H9 (cell line): ENCODE measurements around the gene BCAS1. TPM values are rescaled to one million over a fixed set of nuclear protein-coding genes. Genes with fewer than 3 reads are reported as not detected.

ENCODE experiments used
- DNase-seq: peaks from one replicate; pipeline ENCODE4 v3.0.0-alpha.2; 2017
- H2AFZ ChIP-seq: one replicate; pipeline ENCODE4 v1.6.1; 2013; ENCODE audit warnings: mild to moderate bottlenecking, low read length, control low read depth, moderate library complexity
- H2AK5ac ChIP-seq: 2 replicates; pipeline ENCODE4 v1.6.1; 2013; ENCODE audit warnings: low read length, control low read depth, mixed read lengths; ENCODE audit not compliant: insufficient read length
- H2BK120ac ChIP-seq: one replicate; pipeline ENCODE4 v1.6.1; 2013; ENCODE audit warnings: low read depth, mild to moderate bottlenecking, low read length, control low read depth, inconsistent platforms; ENCODE audit not compliant: poor library complexity, severe bottlenecking
- H2BK12ac ChIP-seq: 2 replicates; pipeline ENCODE4 v1.6.1; 2013; ENCODE audit warnings: low read length, control low read depth, mixed read lengths, low read depth; ENCODE audit not compliant: insufficient read length
- H2BK15ac ChIP-seq: 2 replicates; pipeline ENCODE4 v1.6.1; 2013; ENCODE audit warnings: low read depth, low read length, control low read depth
- H2BK20ac ChIP-seq: one replicate; pipeline ENCODE4 v1.6.1; 2013; ENCODE audit warnings: low read depth, mild to moderate bottlenecking, low read length, control low read depth, inconsistent platforms; ENCODE audit not compliant: poor library complexity, severe bottlenecking
- H2BK5ac ChIP-seq: 2 replicates; pipeline ENCODE4 v1.6.1; 2013; ENCODE audit warnings: low read length, control low read depth, mixed read lengths; ENCODE audit not compliant: insufficient read length
- H3K14ac ChIP-seq: 2 replicates; pipeline ENCODE4 v1.6.1; 2013; ENCODE audit warnings: low read length, control low read depth; ENCODE audit not compliant: insufficient read depth
- H3K18ac ChIP-seq: 2 replicates; pipeline ENCODE4 v1.6.1; 2013; ENCODE audit warnings: low read depth, mild to moderate bottlenecking, mixed read lengths, low read length, control low read depth; ENCODE audit not compliant: insufficient read length
- H3K23ac ChIP-seq: 2 replicates; pipeline ENCODE4 v1.6.1; 2013; ENCODE audit warnings: low read length, control low read depth, mixed read lengths, low read depth; ENCODE audit not compliant: insufficient read length
- H3K23me2 ChIP-seq: 2 replicates; pipeline ENCODE4 v1.6.1; 2013; ENCODE audit warnings: low read depth, mild to moderate bottlenecking, mixed read lengths, low read length, control low read depth; ENCODE audit not compliant: insufficient read length, poor library complexity, severe bottlenecking
- H3K27ac ChIP-seq: 2 replicates; pipeline ENCODE4 v1.5.1; 2013; ENCODE audit warnings: low read length, control low read depth, mixed read lengths, low read depth; ENCODE audit not compliant: insufficient read length
- H3K27me3 ChIP-seq: 2 replicates; pipeline ENCODE4 v1.6.1; 2013; ENCODE audit warnings: low read length, control low read depth, inconsistent platforms; ENCODE audit not compliant: insufficient read depth
- H3K4ac ChIP-seq: 2 replicates; pipeline ENCODE4 v1.6.1; 2013; ENCODE audit warnings: low read depth, mild to moderate bottlenecking, control low read depth, inconsistent platforms, low read length, moderate library complexity
- H3K4me1 ChIP-seq: 2 replicates; pipeline ENCODE4 v1.6.1; 2013; ENCODE audit warnings: low read length, control low read depth, inconsistent platforms; ENCODE audit not compliant: insufficient read depth
- H3K4me2 ChIP-seq: 2 replicates; pipeline ENCODE4 v1.6.1; 2013; ENCODE audit warnings: low read length, control low read depth, mixed read lengths; ENCODE audit not compliant: insufficient read length, insufficient read depth
- H3K56ac ChIP-seq: 2 replicates; pipeline ENCODE4 v1.6.1; 2013; ENCODE audit warnings: low read depth, mild to moderate bottlenecking, mixed read lengths, low read length, control low read depth; ENCODE audit not compliant: insufficient read length
- H3K79me1 ChIP-seq: 2 replicates; pipeline ENCODE4 v1.6.1; 2013; ENCODE audit warnings: low read depth, mild to moderate bottlenecking, moderate library complexity, low read length, control low read depth, inconsistent platforms; ENCODE audit not compliant: insufficient read depth, poor library complexity, severe bottlenecking
- H3K79me2 ChIP-seq: 2 replicates; pipeline ENCODE4 v1.6.1; 2013; ENCODE audit warnings: low read length, control low read depth, inconsistent platforms; ENCODE audit not compliant: insufficient read depth
- H3K9ac ChIP-seq: 2 replicates; pipeline ENCODE4 v1.6.1; 2013; ENCODE audit warnings: low read length, control low read depth, mixed read lengths; ENCODE audit not compliant: insufficient read length; ENCODE audit errors: extremely low read depth
- H3K9me3 ChIP-seq: one replicate; pipeline ENCODE4 v1.6.1; 2013; ENCODE audit warnings: low read depth, low read length, inconsistent platforms; ENCODE audit not compliant: control insufficient read depth
- H3T11ph ChIP-seq: one replicate; pipeline ENCODE4 v1.6.1; 2013; ENCODE audit warnings: mild to moderate bottlenecking, low read length, control low read depth, inconsistent platforms
- H4K20me1 ChIP-seq: one replicate; pipeline ENCODE4 v1.6.1; 2013; ENCODE audit not compliant: control insufficient read depth, insufficient read length, insufficient read depth
- H4K5ac ChIP-seq: 2 replicates; pipeline ENCODE4 v1.6.1; 2013; ENCODE audit warnings: low read depth, mild to moderate bottlenecking, mixed read lengths, low read length, control low read depth; ENCODE audit not compliant: insufficient read length
- H4K8ac ChIP-seq: replicated peaks from 2 replicates; pipeline ENCODE4 v1.6.1; 2013; ENCODE audit warnings: low read length, control low read depth, mixed read lengths, low read depth; ENCODE audit not compliant: insufficient read length
- H4K91ac ChIP-seq: 2 replicates; pipeline ENCODE4 v1.6.1; 2013; ENCODE audit warnings: low read depth, mild to moderate bottlenecking, moderate library complexity, mixed read lengths, low read length, control low read depth; ENCODE audit not compliant: insufficient read length
- H3K27ac Mint-ChIP-seq, 3 experiments: 2 replicates in 2 of 3; 3 replicates in 1 of 3; pipeline ENCODE4 v1.8.0; 2020 to 2021; ENCODE audit warnings: mixed read lengths in 3 of 3, mild to moderate bottlenecking in 1 of 3, moderate library complexity in 1 of 3
- H3K27me3 Mint-ChIP-seq: 2 replicates; pipeline ENCODE4 v1.8.0; 2021; ENCODE audit warnings: low read depth, mild to moderate bottlenecking, moderate library complexity, mixed read lengths
- H3K36me3 Mint-ChIP-seq, 3 experiments: 2 replicates in 2 of 3; 3 replicates in 1 of 3; pipeline ENCODE4 v1.8.0; 2020 to 2021; ENCODE audit warnings: low read depth in 3 of 3, mixed read lengths in 3 of 3; ENCODE audit not compliant: insufficient read depth in 1 of 3
- H3K4me1 Mint-ChIP-seq, 2 experiments: 2 replicates each; pipeline ENCODE4 v1.8.0; 2020; ENCODE audit warnings: mixed read lengths in 2 of 2
- H3K4me3 Mint-ChIP-seq, 2 experiments: 2 replicates in 1 of 2; 3 replicates in 1 of 2; pipeline ENCODE4 v1.8.0; 2020 to 2021; ENCODE audit warnings: mild to moderate bottlenecking in 2 of 2, mixed read lengths in 2 of 2, moderate library complexity in 1 of 2
- H3K9me3 Mint-ChIP-seq, 2 experiments: 2 replicates in 1 of 2; 3 replicates in 1 of 2; pipeline ENCODE4 v1.8.0; 2020; ENCODE audit warnings: mild to moderate bottlenecking in 2 of 2, mixed read lengths in 2 of 2, moderate library complexity in 1 of 2
- WGBS: extraction: QIAGEN DNeasy Blood & Tissue Kit; methylation state at CpG from one replicate; pipeline ENCODE4 v1.1.7; 2013; ENCODE audit warnings: missing lambda C conversion rate, low lambda C conversion rate, mixed read lengths; ENCODE audit not compliant: insufficient read length; ENCODE audit errors: extremely low coverage; 5-methylcytosine and 5-hydroxymethylcytosine counted together
- total RNA-seq: library from RNA; stranded (reverse); gene quantifications from 2 replicates; pipeline ENCODE4 v1.2.1, GENCODE V29; 2021
- TF ChIP-seq, protein P1 (sequence below): fragments of 200-600 bp; sonication (generic); conservative IDR thresholded peaks from 3 replicates; pipeline ENCODE4 v1.8.0; 2021; ENCODE audit warnings: antibody characterized with exemption, mild to moderate bottlenecking

The BCAS1 gene
- total RNA-seq, 1 experiment from 2014 or later: 0.15 TPM

DNA sequence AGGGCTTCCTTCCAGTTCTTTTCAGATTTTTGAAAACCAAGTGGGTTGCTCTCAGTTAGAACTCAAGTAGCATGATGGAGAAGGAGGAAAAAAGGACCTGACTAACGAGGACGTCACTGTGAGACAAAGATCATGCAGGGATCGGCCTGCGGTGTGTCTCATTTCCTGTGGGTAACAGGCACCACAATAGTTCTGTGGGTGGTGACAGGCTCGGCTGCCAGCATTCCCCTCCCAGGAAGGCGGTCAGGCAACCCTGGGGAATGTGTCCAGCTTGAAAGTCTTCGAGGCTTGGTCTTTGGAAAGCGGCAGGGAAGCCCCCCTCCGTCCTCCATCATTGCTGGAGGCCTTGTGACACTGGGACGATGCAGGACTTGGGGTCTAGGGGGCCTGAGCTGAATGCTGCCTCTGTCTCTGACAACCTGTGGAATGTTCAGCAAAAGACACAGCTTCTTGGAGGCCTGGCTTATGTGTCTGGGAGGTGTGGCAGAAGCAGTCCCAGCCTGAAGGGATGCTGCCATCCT is 121.0 kb downstream of the BCAS1 start:
- Histone ChIP-seq H2AFZ (no peak overlapping the region), H2BK20ac (no peak overlapping the region), H3K4me1 (no peaks in the 10 kb centered on the region), H3K79me2 (no peaks in the 10 kb centered on the region), H4K8ac (no peak overlapping the region), H4K5ac (no peak overlapping the region), H4K91ac (no peak overlapping the region), H3K23ac (no peak overlapping the region), H2BK15ac (no peak overlapping the region), H3K14ac (no peak overlapping the region), H3K18ac (no peak overlapping the region), H3K4me2 (no peak overlapping the region), H4K20me1 (no peaks in the 10 kb centered on the region), H3K27ac (no peak overlapping the region), H2BK5ac (no peak overlapping the region), H3K23me2 (no peaks in the 10 kb centered on the region), H3K56ac (no peak overlapping the region), H3K27me3 (no peaks in the 10 kb centered on the region), H3K9ac (no peak overlapping the region), H3K9me3 (peaks cover 5% of the 10 kb centered on the region), H3T11ph (no peak overlapping the region), H2AK5ac (no peak overlapping the region), H3K79me1 (no peaks in the 10 kb centered on the region), H2BK12ac (no peak overlapping the region), H2BK120ac (no peak overlapping the region), H3K4ac (no peak overlapping the region)
- TF ChIP-seq, protein P1, sequence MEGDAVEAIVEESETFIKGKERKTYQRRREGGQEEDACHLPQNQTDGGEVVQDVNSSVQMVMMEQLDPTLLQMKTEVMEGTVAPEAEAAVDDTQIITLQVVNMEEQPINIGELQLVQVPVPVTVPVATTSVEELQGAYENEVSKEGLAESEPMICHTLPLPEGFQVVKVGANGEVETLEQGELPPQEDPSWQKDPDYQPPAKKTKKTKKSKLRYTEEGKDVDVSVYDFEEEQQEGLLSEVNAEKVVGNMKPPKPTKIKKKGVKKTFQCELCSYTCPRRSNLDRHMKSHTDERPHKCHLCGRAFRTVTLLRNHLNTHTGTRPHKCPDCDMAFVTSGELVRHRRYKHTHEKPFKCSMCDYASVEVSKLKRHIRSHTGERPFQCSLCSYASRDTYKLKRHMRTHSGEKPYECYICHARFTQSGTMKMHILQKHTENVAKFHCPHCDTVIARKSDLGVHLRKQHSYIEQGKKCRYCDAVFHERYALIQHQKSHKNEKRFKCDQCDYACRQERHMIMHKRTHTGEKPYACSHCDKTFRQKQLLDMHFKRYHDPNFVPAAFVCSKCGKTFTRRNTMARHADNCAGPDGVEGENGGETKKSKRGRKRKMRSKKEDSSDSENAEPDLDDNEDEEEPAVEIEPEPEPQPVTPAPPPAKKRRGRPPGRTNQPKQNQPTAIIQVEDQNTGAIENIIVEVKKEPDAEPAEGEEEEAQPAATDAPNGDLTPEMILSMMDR: no peak
- Mint-ChIP-seq H3K4me3 (no peak overlapping the region), H3K4me1 (peaks cover 0 to 6% of the 10 kb centered on the region in 2 experiments; a peak in 3 of 4 replicates), H3K27ac (no peak overlapping the region; a peak in 1 of 7 replicates), H3K9me3 (peaks cover 10 to 14% of the 10 kb centered on the region in 2 experiments), H3K36me3 (peaks cover 1 to 23% (median 3%) of the 10 kb centered on the region in 3 experiments; a peak in 4 of 7 replicates), H3K27me3 (no peaks in the 10 kb centered on the region)
- no peak for DNase-seq
- no CpG with 5 or more reads among the region's 10 CpGs for WGBS
